Peyer's patch (tissue), 4 donors: ENCODE data around the gene GIGYF1.

ENCODE experiments used
- POLR2A ChIP-seq, 2 donors: fragments of 450-650 bp; IDR thresholded peaks; one replicate each; pipeline ENCODE4 v1.5.1; 2017; ENCODE audit warnings: antibody characterized with exemption in 2 of 2, mild to moderate bottlenecking in 2 of 2, moderate library complexity in 2 of 2
- TF ChIP-seq, protein P1 (sequence below), 6 experiments: fragments of 450-650 bp in 4 of 6; fragments of 200-600 bp in 2 of 6; sonication (generic) in 1 of 6; IDR thresholded peaks; one replicate each; pipeline ENCODE4 v1.5.1; 2017 to 2019; ENCODE audit warnings: antibody characterized with exemption in 6 of 6, mild to moderate bottlenecking in 3 of 6, moderate library complexity in 1 of 6

DNA sequence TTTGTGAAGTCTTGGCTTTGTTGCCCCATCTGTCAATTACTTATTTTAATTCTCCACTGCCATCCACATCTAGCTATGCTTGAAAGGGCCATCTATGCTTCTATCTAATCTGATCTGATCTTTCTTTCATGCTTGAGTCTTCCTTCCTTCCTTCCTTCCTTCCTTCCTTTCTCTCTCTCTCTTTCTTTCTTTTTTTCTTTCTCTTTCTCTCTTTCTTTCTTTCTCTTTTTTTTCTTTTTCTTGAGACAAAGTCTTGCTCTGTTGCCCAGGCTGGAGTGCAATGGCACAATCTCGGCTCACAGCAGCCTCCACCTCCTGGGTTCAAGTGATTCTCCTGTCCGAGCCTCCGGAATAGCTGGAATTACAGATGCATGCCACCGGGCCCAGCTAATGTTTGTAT, 64.0 kb downstream of the GIGYF1 start:
- TF ChIP-seq, protein P1, sequence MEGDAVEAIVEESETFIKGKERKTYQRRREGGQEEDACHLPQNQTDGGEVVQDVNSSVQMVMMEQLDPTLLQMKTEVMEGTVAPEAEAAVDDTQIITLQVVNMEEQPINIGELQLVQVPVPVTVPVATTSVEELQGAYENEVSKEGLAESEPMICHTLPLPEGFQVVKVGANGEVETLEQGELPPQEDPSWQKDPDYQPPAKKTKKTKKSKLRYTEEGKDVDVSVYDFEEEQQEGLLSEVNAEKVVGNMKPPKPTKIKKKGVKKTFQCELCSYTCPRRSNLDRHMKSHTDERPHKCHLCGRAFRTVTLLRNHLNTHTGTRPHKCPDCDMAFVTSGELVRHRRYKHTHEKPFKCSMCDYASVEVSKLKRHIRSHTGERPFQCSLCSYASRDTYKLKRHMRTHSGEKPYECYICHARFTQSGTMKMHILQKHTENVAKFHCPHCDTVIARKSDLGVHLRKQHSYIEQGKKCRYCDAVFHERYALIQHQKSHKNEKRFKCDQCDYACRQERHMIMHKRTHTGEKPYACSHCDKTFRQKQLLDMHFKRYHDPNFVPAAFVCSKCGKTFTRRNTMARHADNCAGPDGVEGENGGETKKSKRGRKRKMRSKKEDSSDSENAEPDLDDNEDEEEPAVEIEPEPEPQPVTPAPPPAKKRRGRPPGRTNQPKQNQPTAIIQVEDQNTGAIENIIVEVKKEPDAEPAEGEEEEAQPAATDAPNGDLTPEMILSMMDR (IDR thresholded peaks at IDR 0.05), result no peak
- no peak for TF ChIP-seq POLR2A (IDR thresholded peaks at IDR 0.05)
